Gastroesophageal sphincter (tissue), 4 donors: ENCODE measurements around the gene PTPN5. TPM values are rescaled to one million over a fixed set of nuclear protein-coding genes. Genes with fewer than 3 reads are reported as not detected.

Source experiments
- ATAC-seq: fragments of 150-250 bp; one replicate; pipeline ENCODE4 v1.9.1; 2016; ENCODE audit warnings: mild to moderate bottlenecking, moderate library complexity
- H3K27ac ChIP-seq, 4 donors: fragments of 200-600 bp; sonication (generic) in 3 of 4; 1 replicate in 3 of 4; 2 replicates in 1 of 4; pipeline ENCODE4 v1.5.1; 2016 to 2019
- H3K27me3 ChIP-seq: fragments of 200-600 bp; sonication (generic); one replicate; pipeline ENCODE4 v1.5.1; 2019
- H3K36me3 ChIP-seq, 2 donors: fragments of 200-600 bp; sonication (generic); one replicate each; pipeline ENCODE4 v1.5.1; 2019; ENCODE audit warnings: control low read depth in 1 of 2
- H3K4me1 ChIP-seq, 3 donors: fragments of 200-600 bp; sonication (generic); 1 replicate in 2 of 3; 2 replicates in 1 of 3; pipeline ENCODE4 v1.5.1; 2016 to 2019; ENCODE audit warnings: control low read depth in 2 of 3
- H3K4me3 ChIP-seq, 2 donors: fragments of 200-600 bp; sonication (generic); one replicate each; pipeline ENCODE4 v1.5.1; 2019; ENCODE audit warnings: mild to moderate bottlenecking in 1 of 2, moderate library complexity in 1 of 2
- H3K9me3 ChIP-seq, 3 donors: fragments of 200-600 bp; sonication (generic); one replicate each; pipeline ENCODE4 v1.5.1; 2017 to 2019; ENCODE audit warnings: control low read depth in 2 of 3
- CTCF ChIP-seq, 4 experiments: fragments of 200-600 bp in 2 of 4; fragments of 450-650 bp in 2 of 4; sonication (generic) in 1 of 4; IDR thresholded peaks; one replicate each; pipeline ENCODE4 v1.5.1; 2017 to 2019; ENCODE audit warnings: antibody characterized with exemption in 4 of 4, mild to moderate bottlenecking in 2 of 4, moderate library complexity in 2 of 4
- EP300 ChIP-seq: sonication (generic); formaldehyde crosslinking; IDR thresholded peaks from one replicate; pipeline ENCODE4 v1.6.1; 2017; ENCODE audit warnings: antibody characterized with exemption, mild to moderate bottlenecking
- POLR2A ChIP-seq, 2 donors: fragments of 450-650 bp; IDR thresholded peaks; one replicate each; pipeline ENCODE4 v1.6.1; 2017; ENCODE audit warnings: antibody characterized with exemption in 2 of 2, mild to moderate bottlenecking in 2 of 2, moderate library complexity in 1 of 2
- POLR2AphosphoS5 ChIP-seq: sonication (generic); formaldehyde crosslinking; IDR thresholded peaks from one replicate; pipeline ENCODE4 v1.6.1; 2017; ENCODE audit warnings: antibody characterized with exemption
- WGBS, 2 donors: methylation state at CpG; one replicate each; pipeline ENCODE4 v1.1.5; 2018; ENCODE audit warnings: low coverage in 1 of 2; 5-methylcytosine and 5-hydroxymethylcytosine counted together
- total RNA-seq, 4 donors: library from RNA; depleted of rRNA; stranded (reverse); fragments of >200 nt; gene quantifications; one replicate each; pipeline ENCODE4 v1.1.0, GENCODE V29; 2016

PTPN5 gene
- total RNA-seq, 4 donors from 2014 or later, result 1.3 to 4.4 (median 3.8) TPM

GRCh38 chr11:18745251-18745650, 46.3 kb downstream of the PTPN5 start:
- no peaks in the 10 kb centered on the region for H3K36me3 ChIP-seq
- no peaks in the 10 kb centered on the region for H3K9me3 ChIP-seq
- no peaks in the 10 kb centered on the region for H3K4me1 ChIP-seq
- no peaks in the 10 kb centered on the region for H3K27me3 ChIP-seq
- no peak overlapping the region for H3K27ac ChIP-seq
- 63 to 78% methylated on average over 6 of the region's 6 CpGs for WGBS, 2 donors
- ATAC-seq, result no peak
- no peak for TF ChIP-seq CTCF (IDR thresholded peaks at IDR 0.05)
- no peak for TF ChIP-seq POLR2AphosphoS5
- TF ChIP-seq POLR2A (IDR thresholded peaks at IDR 0.05), result no peak
- no peak for TF ChIP-seq EP300
- H3K4me3 ChIP-seq, result no peak overlapping the region

- no peaks in the 10 kb centered on the region for H3K27me3 ChIP-seq
- no peak for ATAC-seq
- no peaks in the 10 kb centered on the region for H3K9me3 ChIP-seq
- H3K4me1 ChIP-seq, result no peaks in the 10 kb centered on the region
- TF ChIP-seq POLR2AphosphoS5 (no peak), CTCF (IDR thresholded peaks at IDR 0.05) (no peak), POLR2A (IDR thresholded peaks at IDR 0.05) (no peak), EP300 (no peak)
- no peak overlapping the region for H3K4me3 ChIP-seq
- H3K27ac ChIP-seq, result no peak overlapping the region
- WGBS, 2 donors, result 80 to 89% methylated on average over 2 to 5 of the region's 15 CpGs
- no peaks in the 10 kb centered on the region for H3K36me3 ChIP-seq
Measured at GRCh38 chr11:18743900-18744514, 47.6 kb downstream of the PTPN5 start.

GRCh38 chr11:18743365-18743764, 48.2 kb downstream of the PTPN5 start:
- TF ChIP-seq POLR2A (IDR thresholded peaks at IDR 0.05), result no peak
- no peak for TF ChIP-seq CTCF (IDR thresholded peaks at IDR 0.05)
- TF ChIP-seq POLR2AphosphoS5, result no peak
- TF ChIP-seq EP300, result no peak
- WGBS, 2 donors, result 80 to 100% methylated on average over 1 to 2 of the region's 10 CpGs
- Histone ChIP-seq H3K27me3 (no peaks in the 10 kb centered on the region), H3K36me3 (no peaks in the 10 kb centered on the region), H3K4me3 (no peak overlapping the region), H3K4me1 (no peaks in the 10 kb centered on the region), H3K27ac (no peak overlapping the region), H3K9me3 (no peaks in the 10 kb centered on the region)
- no peak for ATAC-seq

GRCh38 chr11:18741783-18742182, 49.8 kb downstream of the PTPN5 start:
- TF ChIP-seq POLR2AphosphoS5, result no peak
- TF ChIP-seq POLR2A (IDR thresholded peaks at IDR 0.05), result no peak
- TF ChIP-seq EP300, result no peak
- no peak for TF ChIP-seq CTCF (IDR thresholded peaks at IDR 0.05)
- Histone ChIP-seq H3K4me1 (no peaks in the 10 kb centered on the region), H3K27ac (no peak overlapping the region), H3K4me3 (no peak overlapping the region), H3K9me3 (no peaks in the 10 kb centered on the region), H3K27me3 (peaks cover 10% of the 10 kb centered on the region), H3K36me3 (no peaks in the 10 kb centered on the region)
- 78 to 86% methylated on average over 3 of the region's 3 CpGs for WGBS, 2 donors
- no peak for ATAC-seq

- TF ChIP-seq EP300, result no peak
- no peak for TF ChIP-seq POLR2AphosphoS5
- TF ChIP-seq POLR2A (IDR thresholded peaks at IDR 0.05), result no peak
- TF ChIP-seq CTCF (IDR thresholded peaks at IDR 0.05), result no peak
- Histone ChIP-seq H3K27me3 (peaks cover 18% of the 10 kb centered on the region), H3K9me3 (no peaks in the 10 kb centered on the region), H3K4me1 (no peaks in the 10 kb centered on the region), H3K4me3 (no peak overlapping the region), H3K27ac (no peak overlapping the region), H3K36me3 (no peaks in the 10 kb centered on the region)
- WGBS, 2 donors, result 58% methylated on average over 3 of the region's 4 CpGs; no CpG with 5 or more reads in 1 of the 2 donors
- ATAC-seq, result no peak
Measured at GRCh38 chr11:18739685-18740084, 51.9 kb downstream of the PTPN5 start.
